SU-DHL-6 (cell line): ENCODE results near the gene RANBP17.

Source experiments
- H2AFZ ChIP-seq: fragments of 200-600 bp; sonication (generic); 2 replicates; pipeline ENCODE4 v1.6.1; 2014; ENCODE audit warnings: low read depth, mild to moderate bottlenecking, moderate library complexity, mixed read lengths, antibody characterized with exemption, low read length; ENCODE audit not compliant: severe bottlenecking
- H3F3A ChIP-seq: fragments of 200-600 bp; shearing (Covaris generic); 2 replicates; pipeline ENCODE4 v1.6.0; 2016; ENCODE audit warnings: antibody characterized with exemption, mild to moderate bottlenecking; ENCODE audit not compliant: insufficient read depth
- H3K27ac ChIP-seq: fragments of 200-600 bp; sonication (generic); 2 replicates; pipeline ENCODE4 v1.5.1; 2016; ENCODE audit warnings: low read depth, mild to moderate bottlenecking, low read length, moderate library complexity, mixed read lengths
- H3K27me3 ChIP-seq: fragments of 200-600 bp; sonication (generic), shearing (Covaris generic); 2 replicates; pipeline ENCODE4 v1.6.0; 2014; ENCODE audit warnings: mild to moderate bottlenecking, low read length
- H3K36me3 ChIP-seq: fragments of 200-600 bp; sonication (generic); 2 replicates; pipeline ENCODE4 v1.6.1; 2014; ENCODE audit warnings: mild to moderate bottlenecking, low read length, mixed read lengths
- H3K4me2 ChIP-seq: fragments of 300-600, 200-600 bp; shearing (Covaris generic), sonication (generic); 2 replicates; pipeline ENCODE4 v1.6.0; 2014; ENCODE audit warnings: low read length, low read depth, mild to moderate bottlenecking; ENCODE audit not compliant: poor library complexity, severe bottlenecking
- H3K4me3 ChIP-seq: fragments of 200-600 bp; sonication (generic); 2 replicates; pipeline ENCODE4 v1.5.1; 2014; ENCODE audit warnings: antibody characterized with exemption, low read length, mild to moderate bottlenecking, mixed read lengths; ENCODE audit not compliant: insufficient read depth, poor library complexity, severe bottlenecking
- H3K79me2 ChIP-seq: fragments of 200-600 bp; sonication (generic); 2 replicates; pipeline ENCODE4 v1.6.1; 2014; ENCODE audit warnings: mild to moderate bottlenecking, low read length, moderate library complexity; ENCODE audit not compliant: insufficient read depth
- H3K9ac ChIP-seq: fragments of 200-600 bp; sonication (generic); 2 replicates; pipeline ENCODE4 v1.7.0; 2014; ENCODE audit warnings: mild to moderate bottlenecking, low read length
- H3K9me2 ChIP-seq: fragments of 200-600 bp; sonication (generic); replicated peaks from 2 replicates; pipeline ENCODE4 v1.6.1; 2014; ENCODE audit warnings: low read length; ENCODE audit not compliant: insufficient read depth
- H3K9me3 ChIP-seq: fragments of 200-600 bp; sonication (generic); 2 replicates; pipeline ENCODE4 v1.6.1; 2014; ENCODE audit warnings: low read length, mixed read lengths; ENCODE audit not compliant: insufficient read depth
- H4K20me1 ChIP-seq: fragments of 200-600 bp; sonication (generic); 2 replicates; pipeline ENCODE4 v1.6.1; 2014; ENCODE audit warnings: low read depth, mild to moderate bottlenecking, antibody characterized with exemption, low read length, moderate library complexity, mixed read lengths
- CTCF ChIP-seq: fragments of 200-600 bp; sonication (generic); IDR thresholded peaks from one replicate; pipeline ENCODE4 v1.5.1; 2017; ENCODE audit warnings: antibody characterized with exemption, mild to moderate bottlenecking, low read length, moderate library complexity; ENCODE audit not compliant: insufficient read depth, poor library complexity, severe bottlenecking
- EZH2phosphoT487 ChIP-seq: fragments of 200-600 bp; sonication (generic), shearing (Covaris generic); conservative IDR thresholded peaks from 2 replicates; pipeline ENCODE4 v1.6.1; 2018; ENCODE audit warnings: mild to moderate bottlenecking, antibody characterized with exemption, low read length, moderate library complexity, mixed read lengths

Gene RANBP17

GRCh38 chr5:170939178-170939577 is 77.4 kb downstream of the RANBP17 start:
- Histone ChIP-seq H4K20me1 (no peaks in the 10 kb centered on the region), H3K4me2 (no peak overlapping the region), H3F3A (no peaks in the 10 kb centered on the region)

DNA sequence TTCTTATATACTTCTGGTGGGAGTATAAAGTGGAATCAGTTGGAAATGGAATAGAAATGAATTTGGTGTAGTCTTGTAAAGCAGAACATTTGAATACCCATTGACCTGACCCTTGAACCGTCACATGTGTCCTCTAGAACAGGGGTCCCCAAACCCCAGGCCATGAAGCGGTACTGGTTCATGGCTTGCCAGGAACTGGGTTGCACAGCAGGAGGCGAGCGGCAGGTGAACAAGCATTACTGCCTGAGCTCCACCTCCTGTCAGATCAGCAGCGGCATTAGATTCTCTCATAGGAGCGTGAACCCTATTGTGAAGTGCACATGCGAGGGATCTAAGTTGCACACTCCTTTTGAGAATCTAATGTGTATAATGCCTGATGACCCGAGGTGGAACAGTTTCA is 80.0 kb downstream of the RANBP17 start:
- Histone ChIP-seq H3K27me3 (no peaks in the 10 kb centered on the region), H3K9ac (no peak overlapping the region), H3K27ac (no peak overlapping the region), H3K9me2 (no peaks in the 10 kb centered on the region), H3K9me3 (no peaks in the 10 kb centered on the region), H3F3A (no peaks in the 10 kb centered on the region), H2AFZ (no peak overlapping the region), H4K20me1 (no peaks in the 10 kb centered on the region), H3K4me3 (no peak overlapping the region), H3K36me3 (no peaks in the 10 kb centered on the region), H3K4me2 (no peak overlapping the region), H3K79me2 (no peaks in the 10 kb centered on the region)
- TF ChIP-seq CTCF: no peak
- no peak for TF ChIP-seq EZH2phosphoT487

More at GRCh38 chr5:170939178-170939577, 77.4 kb downstream of the RANBP17 start:
- no peak for TF ChIP-seq CTCF
- TF ChIP-seq EZH2phosphoT487: no peak
- H3K9me3 ChIP-seq: no peaks in the 10 kb centered on the region
- H3K27me3 ChIP-seq: no peaks in the 10 kb centered on the region
- no peaks in the 10 kb centered on the region for H3K79me2 ChIP-seq
- no peak overlapping the region for H3K27ac ChIP-seq
- no peaks in the 10 kb centered on the region for H3K9me2 ChIP-seq
- H2AFZ ChIP-seq: no peak overlapping the region
- H3K9ac ChIP-seq: no peak overlapping the region
- no peaks in the 10 kb centered on the region for H3K36me3 ChIP-seq
- H3K4me3 ChIP-seq: no peak overlapping the region

GRCh38 chr5:170945275-170945674 is 83.5 kb downstream of the RANBP17 start:
- Histone ChIP-seq H3K9me3 (no peaks in the 10 kb centered on the region), H3K4me2 (no peak overlapping the region), H3K36me3 (no peaks in the 10 kb centered on the region), H3K79me2 (no peaks in the 10 kb centered on the region), H3K9me2 (no peaks in the 10 kb centered on the region), H3K4me3 (no peak overlapping the region), H3F3A (no peaks in the 10 kb centered on the region), H3K9ac (no peak overlapping the region), H4K20me1 (no peaks in the 10 kb centered on the region), H2AFZ (no peak overlapping the region), H3K27ac (no peak overlapping the region), H3K27me3 (no peaks in the 10 kb centered on the region)
- no peak for TF ChIP-seq EZH2phosphoT487
- no peak for TF ChIP-seq CTCF
